Breast epithelium (tissue), 4 donors: Measurements from ENCODE around the gene AFAP1. TPM values are rescaled to one million over a fixed set of nuclear protein-coding genes. Genes with fewer than 3 reads are reported as not detected.

Experiments used
- DNase-seq, 2 donors: peaks; one replicate each; pipeline ENCODE4 v3.0.0-alpha.2; 2019; ENCODE audit warnings: low spot score in 2 of 2
- H3K27ac ChIP-seq, 2 donors: fragments of 200-600 bp; sonication (generic) in 1 of 2; one replicate each; pipeline ENCODE4 v1.5.1; 2016 to 2019; ENCODE audit warnings: mild to moderate bottlenecking in 1 of 2
- H3K27me3 ChIP-seq, 2 donors: fragments of 200-600 bp; sonication (generic) in 1 of 2; one replicate each; pipeline versions ENCODE4 v1.5.1 to v1.6.0; 2017 to 2019; ENCODE audit warnings: control low read depth in 1 of 2, mild to moderate bottlenecking in 1 of 2
- H3K36me3 ChIP-seq: fragments of 200-600 bp; one replicate; pipeline ENCODE4 v1.5.1; 2019
- H3K4me1 ChIP-seq, 2 donors: fragments of 200-600 bp; sonication (generic); one replicate each; pipeline ENCODE4 v1.5.1; 2016 to 2019; ENCODE audit warnings: control low read depth in 1 of 2
- H3K4me3 ChIP-seq, 3 donors: fragments of 200-600 bp; sonication (generic); 1 replicate in 2 of 3; 2 replicates in 1 of 3; pipeline ENCODE4 v1.5.1; 2016 to 2019; ENCODE audit warnings: mild to moderate bottlenecking in 3 of 3, moderate library complexity in 2 of 3
- H3K9me3 ChIP-seq, 2 donors: fragments of 200-600 bp; sonication (generic) in 1 of 2; one replicate each; pipeline ENCODE4 v1.5.1; 2016 to 2019; ENCODE audit warnings: control low read depth in 1 of 2
- CTCF ChIP-seq, 3 donors: fragments of 450-650 bp; IDR thresholded peaks; one replicate each; pipeline ENCODE4 v1.5.1; 2016 to 2017; ENCODE audit warnings: antibody characterized with exemption in 3 of 3, mild to moderate bottlenecking in 3 of 3, moderate library complexity in 3 of 3
- POLR2A ChIP-seq: fragments of 450-650 bp; IDR thresholded peaks from one replicate; pipeline ENCODE4 v1.6.1; 2016; ENCODE audit warnings: antibody characterized with exemption, mild to moderate bottlenecking, moderate library complexity
- POLR2AphosphoS5 ChIP-seq, 3 donors: sonication (generic); formaldehyde crosslinking; IDR thresholded peaks; one replicate each; pipeline ENCODE4 v1.6.1; 2017; ENCODE audit warnings: antibody characterized with exemption in 3 of 3
- intact Hi-C: fragments of 100-400 bp; cut with DNase I; formaldehyde crosslinking; loops from one replicate; pipeline ENCODE4 v1.15.1; 2023; ENCODE audit warnings: low total_unique reads
- total RNA-seq, 3 donors: library from RNA; depleted of rRNA; stranded (reverse); fragments of >200 nt; gene quantifications; one replicate each; pipeline ENCODE4 v1.1.0, GENCODE V29; 2016

The AFAP1 gene
- total RNA-seq, 3 donors from 2014 or later, result 14.5 to 21.6 (median 16.6) TPM

GRCh38 chr4:7964890-7965662 is 25.4 kb upstream of the AFAP1 start:
- Histone ChIP-seq H3K4me3 (no peak overlapping the region), H3K27ac (peak overlapping the region; percentile 66 to 75), H3K27me3 (no peaks in the 10 kb centered on the region), H3K4me1 (peaks cover 5 to 11% of the 10 kb centered on the region in 2 donors), H3K9me3 (no peaks in the 10 kb centered on the region), H3K36me3 (no peaks in the 10 kb centered on the region)
- no peak for DNase-seq
- intact Hi-C loops, result no loop called here
- peak in 1 of 3 donors; percentile 68 for TF ChIP-seq POLR2AphosphoS5 (IDR thresholded peaks at IDR 0.05)
- no peak for TF ChIP-seq POLR2A

- H3K4me3 ChIP-seq, result no peak overlapping the region
- H3K27me3 ChIP-seq, result no peaks in the 10 kb centered on the region
- H3K4me1 ChIP-seq, result peaks cover 0 to 7% of the 10 kb centered on the region in 2 donors
- no peaks in the 10 kb centered on the region for H3K9me3 ChIP-seq
- no peak for TF ChIP-seq POLR2A
- no peak for TF ChIP-seq CTCF (IDR thresholded peaks at IDR 0.05)
- no peak for TF ChIP-seq POLR2AphosphoS5 (IDR thresholded peaks at IDR 0.05)
- no peaks in the 10 kb centered on the region for H3K36me3 ChIP-seq
- peak overlapping the region; percentile 66 to 75 for H3K27ac ChIP-seq
- intact Hi-C loops, result no loop called here
- no peak for DNase-seq
Observed at GRCh38 chr4:7964459-7964858, 24.8 kb upstream of the AFAP1 start.

GRCh38 chr4:7963691-7964090 is 24.0 kb upstream of the AFAP1 start:
- TF ChIP-seq POLR2A (no peak), POLR2AphosphoS5 (IDR thresholded peaks at IDR 0.05) (no peak), CTCF (IDR thresholded peaks at IDR 0.05) (no peak)
- no peak for DNase-seq
- H3K4me3 ChIP-seq, result no peak overlapping the region
- H3K27ac ChIP-seq, result no peak overlapping the region
- H3K27me3 ChIP-seq, result no peaks in the 10 kb centered on the region
- H3K4me1 ChIP-seq, result peaks cover 0 to 7% of the 10 kb centered on the region in 2 donors
- intact Hi-C loops, result no loop called here
- H3K9me3 ChIP-seq, result no peaks in the 10 kb centered on the region
- no peaks in the 10 kb centered on the region for H3K36me3 ChIP-seq

GRCh38 chr4:7962609-7963508 is 23.2 kb upstream of the AFAP1 start:
- Histone ChIP-seq H3K4me1 (peaks cover 0 to 7% of the 10 kb centered on the region in 2 donors), H3K27ac (no peak overlapping the region), H3K9me3 (no peaks in the 10 kb centered on the region), H3K36me3 (no peaks in the 10 kb centered on the region), H3K27me3 (no peaks in the 10 kb centered on the region), H3K4me3 (no peak overlapping the region)
- DNase-seq, result no peak
- intact Hi-C loops, result loop anchor here (1.0 kb wide), 1 partner anchor 29 kb away; no protein-coding TSS in a partner anchor
- no peak for TF ChIP-seq POLR2A
- TF ChIP-seq CTCF (IDR thresholded peaks at IDR 0.05), result no peak
- no peak for TF ChIP-seq POLR2AphosphoS5 (IDR thresholded peaks at IDR 0.05)

GRCh38 chr4:7960790-7961655 is 21.4 kb upstream of the AFAP1 start:
- Histone ChIP-seq H3K9me3 (no peaks in the 10 kb centered on the region), H3K4me1 (peaks cover 0 to 7% of the 10 kb centered on the region in 2 donors), H3K27ac (peak overlapping the region; percentile 58 to 86), H3K4me3 (no peak overlapping the region), H3K27me3 (no peaks in the 10 kb centered on the region), H3K36me3 (no peaks in the 10 kb centered on the region)
- peak in 1 of 2 donors; percentile 64 for DNase-seq
- no peak for TF ChIP-seq POLR2A
- TF ChIP-seq POLR2AphosphoS5 (IDR thresholded peaks at IDR 0.05), result peak in 2 of 3 donors; percentile 18 to 25
- intact Hi-C loops, result no loop called here
